Measurements from ENCODE around the gene SMARCD3. TPM values are rescaled to one million over a fixed set of nuclear protein-coding genes. Genes with fewer than 3 reads are reported as not detected.

The SMARCD3 gene
- 100 to 1,000 TPM in 1 of 2 donors, 10 to 100 TPM in 1; 35.6 to 108 TPM for total RNA-seq

GRCh38 chr7:151248346-151249033 is at the start of gene SMARCD3:
TSS of gene SMARCD3 (minus strand) at chr7:151248694. CDS start at chr7:151248562, 132 bp downstream.
- under 1% methylated on average over 63 of the region's 71 CpGs for WGBS
- Histone ChIP-seq H3K4me3 (peak within 1 kb of the TSS; percentile 42 to 52), H3K4me1 (replicated peaks) (no peaks in the 10 kb centered on the region), H3K27me3 (replicated peaks; ENCODE audit: insufficient read depth) (no peaks in the 10 kb centered on the region), H3K36me3 (no peaks in the 10 kb centered on the region), H3K27ac (peak within 1 kb of the TSS; percentile 75 to 84), H3K9me3 (no peaks in the 10 kb centered on the region)
- peak in 1 of 4 experiments; percentile 2 for TF ChIP-seq CTCF (IDR thresholded peaks at IDR 0.05)
- no peak for TF ChIP-seq POLR2A (IDR thresholded peaks at IDR 0.05)
- intact Hi-C loops (cut with DNase I): no loop called here
- peak; percentile 35 for DNase-seq (ENCODE audit: low spot score)

- Histone ChIP-seq H3K27me3 (replicated peaks; ENCODE audit: insufficient read depth) (no peaks in the 10 kb centered on the region), H3K4me3 (no peak overlapping the region), H3K9me3 (no peaks in the 10 kb centered on the region), H3K27ac (no peak overlapping the region), H3K4me1 (replicated peaks) (no peaks in the 10 kb centered on the region), H3K36me3 (no peaks in the 10 kb centered on the region)
- no peak for DNase-seq (ENCODE audit: low spot score)
- WGBS: 56% methylated on average over 3 of the region's 3 CpGs
- intact Hi-C loops (cut with DNase I): no loop called here
- TF ChIP-seq POLR2A (IDR thresholded peaks at IDR 0.05) (no peak), CTCF (IDR thresholded peaks at IDR 0.05) (no peak), POLR2AphosphoS5 (IDR thresholded peaks at IDR 0.05) (no peak)
These were observed 47.9 kb upstream of the SMARCD3 start for GRCh38 chr7:151296202-151296992.

- Histone ChIP-seq H3K27ac (no peak overlapping the region), H3K9me3 (no peaks in the 10 kb centered on the region), H3K27me3 (replicated peaks; ENCODE audit: insufficient read depth) (no peaks in the 10 kb centered on the region), H3K36me3 (no peaks in the 10 kb centered on the region), H3K4me3 (no peak overlapping the region), H3K4me1 (replicated peaks) (no peaks in the 10 kb centered on the region)
- 74% methylated on average over 3 of the region's 3 CpGs for WGBS
- no peak for DNase-seq (ENCODE audit: low spot score)
- intact Hi-C loops (cut with DNase I): no loop called here
- TF ChIP-seq CTCF (IDR thresholded peaks at IDR 0.05) (no peak), POLR2AphosphoS5 (IDR thresholded peaks at IDR 0.05) (no peak), POLR2A (IDR thresholded peaks at IDR 0.05) (no peak)
These were observed 44.4 kb upstream of the SMARCD3 start for GRCh38 chr7:151292850-151293249.

- intact Hi-C loops (cut with DNase I): no loop called here
- no peak for DNase-seq (ENCODE audit: low spot score)
- H3K9me3 ChIP-seq: no peaks in the 10 kb centered on the region
- no peaks in the 10 kb centered on the region for H3K27me3 ChIP-seq (replicated peaks; ENCODE audit: insufficient read depth)
- H3K4me1 ChIP-seq (replicated peaks): no peaks in the 10 kb centered on the region
- H3K27ac ChIP-seq: no peak overlapping the region
- H3K4me3 ChIP-seq: no peak overlapping the region
- H3K36me3 ChIP-seq: no peaks in the 10 kb centered on the region
- WGBS: 80% methylated on average over 2 of the region's 2 CpGs
- TF ChIP-seq POLR2AphosphoS5 (IDR thresholded peaks at IDR 0.05) (no peak), CTCF (IDR thresholded peaks at IDR 0.05) (no peak), POLR2A (IDR thresholded peaks at IDR 0.05) (no peak)
These were observed 42.7 kb upstream of the SMARCD3 start for GRCh38 chr7:151291206-151291605.

Data from prostate gland (tissue), 2 donors.